ENCODE data around the gene CMTM5.
"Not testable (repeated sequence)": the region's sequence is repeated elsewhere in the genome, so short reads cannot be mapped to it uniquely, and the experiment has no call there.

The CMTM5 gene

GRCh38 chr14:23400496-23401149 lies 23.8 kb downstream of the CMTM5 start:
- not testable (repeated sequence) for DNase-seq

GRCh38 chr14:23401291-23401690 lies 24.4 kb downstream of the CMTM5 start:
- DNase-seq, result no peak

DNA sequence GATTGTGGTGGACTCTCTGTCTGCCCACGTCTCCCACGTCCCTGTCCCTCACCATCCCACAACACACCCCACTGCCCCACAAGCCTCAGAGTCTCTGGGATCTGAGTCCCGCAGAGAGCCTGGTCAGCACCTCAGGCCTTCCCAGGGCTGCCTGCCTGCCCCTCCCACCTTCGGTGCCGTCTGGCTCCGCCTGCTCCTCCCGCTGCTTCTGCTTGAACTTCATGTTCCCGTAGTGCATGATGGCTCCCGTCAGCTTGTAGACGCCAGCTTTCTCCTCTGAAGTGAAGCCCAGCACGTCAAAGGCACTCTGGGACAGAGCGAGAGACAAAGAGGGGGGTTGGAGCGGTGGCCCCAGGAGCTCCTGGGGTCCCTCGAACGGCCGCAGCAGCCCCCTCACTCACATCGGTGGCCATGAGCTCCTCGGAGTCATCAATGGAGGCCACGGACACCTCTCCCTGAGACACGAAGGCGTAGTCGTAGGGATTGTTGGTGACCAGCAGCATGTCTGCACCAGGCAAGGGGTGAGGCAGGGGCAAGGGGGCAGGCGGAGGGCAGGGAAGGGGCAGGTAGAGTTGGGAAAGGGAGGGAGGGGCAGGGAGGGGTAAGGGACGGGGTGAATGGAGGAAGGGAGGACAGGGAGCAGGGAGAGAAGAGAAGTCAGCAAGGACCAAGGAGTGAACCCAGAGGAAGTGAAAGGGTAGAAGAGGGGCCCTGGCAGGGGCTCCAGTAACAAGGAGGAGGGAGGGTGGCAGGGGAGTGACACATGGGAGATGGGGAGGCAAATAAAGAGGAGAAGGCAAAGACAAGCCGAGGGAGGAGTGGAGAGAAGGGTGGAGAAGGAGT lies 25.7 kb downstream of the CMTM5 start:
- DNase-seq, result no peak

DNA sequence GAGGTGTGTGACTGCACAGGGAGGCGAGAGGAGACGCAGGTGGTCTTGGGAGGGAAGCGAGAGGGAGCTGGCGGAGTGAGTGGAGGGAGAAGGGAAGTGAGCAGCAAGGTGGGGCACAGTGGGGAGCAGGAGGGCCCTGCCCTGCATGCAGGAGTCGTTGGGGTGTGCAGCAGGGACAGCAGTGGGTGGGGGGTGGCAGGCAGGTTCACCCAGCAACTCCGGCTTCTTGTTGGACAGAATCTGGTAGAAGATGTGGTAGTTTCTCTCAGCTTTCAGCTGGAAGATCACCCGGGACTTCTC lies 26.2 kb downstream of the CMTM5 start:
- peak in 1 of 2 experiments; percentile 3 for DNase-seq

DNA sequence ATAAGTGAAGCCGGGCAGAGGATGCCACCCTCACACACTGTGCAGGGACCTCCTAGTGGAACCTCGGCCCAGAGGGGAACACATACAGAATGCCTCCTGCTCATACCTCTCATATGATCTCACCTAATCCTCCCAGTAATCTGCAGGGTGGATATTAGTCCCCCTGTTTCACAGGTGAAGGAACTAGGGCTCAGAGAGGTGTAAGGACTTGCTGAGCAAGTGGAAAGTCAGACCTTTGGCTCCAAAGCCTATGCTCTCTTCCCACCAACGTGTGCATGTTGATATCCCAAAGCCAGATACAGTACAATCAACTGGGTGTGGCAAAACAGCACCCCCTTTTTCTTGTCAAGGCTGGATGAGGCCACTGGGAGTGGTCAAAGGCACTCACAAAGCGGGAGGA lies 27.1 kb downstream of the CMTM5 start:
- no peak for DNase-seq

- DNase-seq, result no peak
These were observed 27.6 kb downstream of the CMTM5 start for GRCh38 chr14:23404331-23404900.

DNA sequence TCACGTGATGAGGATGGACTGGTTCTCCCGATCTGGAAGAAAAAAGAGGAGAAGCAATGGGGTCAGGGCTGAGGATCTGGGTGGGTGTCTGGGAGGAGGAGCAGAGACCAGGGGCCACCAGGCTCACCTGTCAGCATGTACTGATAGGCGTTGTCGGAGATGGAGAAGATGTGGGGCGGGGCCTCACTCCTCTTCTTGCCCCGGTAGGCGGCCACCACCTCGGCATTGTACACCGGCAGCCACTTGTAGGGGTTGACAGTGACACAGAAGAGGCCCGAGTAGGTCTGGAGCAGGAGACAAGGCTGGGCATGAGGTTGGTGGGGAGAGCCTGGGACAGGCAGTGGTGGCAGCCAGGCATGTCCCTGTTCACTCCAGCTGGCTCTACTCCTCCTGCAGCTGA lies 28.2 kb downstream of the CMTM5 start:
- DNase-seq, result no peak

GRCh38 chr14:23405516-23406025 lies 28.7 kb downstream of the CMTM5 start:
- DNase-seq, result no peak

- no peak for DNase-seq
These were observed 29.4 kb downstream of the CMTM5 start for GRCh38 chr14:23406244-23406643.

DNA sequence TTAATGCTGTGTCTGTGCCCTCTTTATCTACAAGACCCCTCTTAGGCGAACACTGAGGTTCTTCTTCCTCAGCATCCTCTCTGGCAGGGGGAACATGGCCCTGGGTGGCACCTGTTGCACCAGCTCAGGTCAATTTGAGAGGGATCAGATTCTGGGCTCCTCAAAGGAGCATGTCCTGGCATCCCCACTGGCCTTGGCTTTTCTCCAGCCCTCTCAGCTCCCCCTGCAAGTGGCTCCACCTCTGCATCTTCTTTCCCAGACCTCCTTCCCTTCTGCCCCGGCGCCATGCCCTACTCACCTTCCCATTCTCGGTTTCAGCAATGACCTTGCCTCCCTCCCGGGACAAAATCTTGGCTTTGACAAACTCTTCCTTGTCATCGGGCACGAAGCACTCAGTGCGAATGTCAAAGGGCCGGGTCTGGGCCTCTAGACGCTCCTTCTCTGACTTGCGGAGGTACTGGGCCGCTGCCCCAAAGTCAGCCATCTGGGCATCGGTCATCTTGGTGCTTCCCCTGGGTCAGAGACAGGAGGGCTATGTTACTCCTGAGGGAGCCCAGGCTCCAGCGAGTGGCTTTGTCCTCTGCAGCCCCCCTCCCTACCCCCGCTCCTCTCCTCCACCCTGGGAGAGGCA lies 30.0 kb downstream of the CMTM5 start:
- no peak for DNase-seq

- no peak for DNase-seq
These were observed 30.9 kb downstream of the CMTM5 start, which contains the start of gene MYH6 for GRCh38 chr14:23407516-23408306. Gene MYH6 (minus strand): TSS chr14:23408273. CDS start chr14:23407223, 1,050 bp downstream.

DNA sequence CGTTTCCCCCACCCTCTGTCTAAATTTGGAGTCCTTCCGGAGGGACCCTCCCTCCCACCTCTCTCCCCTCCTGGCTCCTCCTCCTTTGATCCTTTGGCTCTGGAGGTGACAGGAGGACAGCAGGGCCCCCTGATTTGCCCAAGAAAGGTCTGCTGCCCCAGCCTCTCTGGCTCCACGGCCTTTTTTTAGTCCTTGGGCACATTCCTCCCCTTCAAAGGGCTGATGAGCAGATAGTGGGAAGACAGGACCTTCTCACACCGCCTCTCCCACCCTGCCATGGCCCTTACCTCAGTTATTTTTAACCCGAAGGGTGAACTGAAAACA lies 31.4 kb downstream of the CMTM5 start:
- DNase-seq, result no peak

DNA sequence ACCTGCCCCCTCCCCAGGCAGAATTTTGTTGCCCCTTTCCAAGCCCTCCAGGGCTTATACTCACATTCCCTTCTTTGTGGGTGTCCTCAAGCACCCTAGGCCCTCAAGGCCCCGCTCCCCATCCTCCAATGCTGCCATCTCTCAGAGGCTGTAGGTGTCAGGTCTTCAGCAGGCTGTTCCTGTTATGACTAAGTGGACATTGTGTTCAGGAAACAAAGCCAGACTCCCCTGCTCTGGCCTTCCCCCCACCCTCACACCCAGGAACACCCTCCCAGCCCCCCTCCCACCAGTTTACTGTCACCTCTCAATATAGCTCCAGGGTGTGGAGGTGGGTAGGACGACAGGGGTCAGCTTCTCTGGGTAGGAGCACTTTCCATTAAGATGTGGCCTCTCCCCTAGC lies 32.6 kb downstream of the CMTM5 start:
- DNase-seq, result no peak

- no peak for DNase-seq
These were observed 33.3 kb downstream of the CMTM5 start for GRCh38 chr14:23409966-23410635.

DNA sequence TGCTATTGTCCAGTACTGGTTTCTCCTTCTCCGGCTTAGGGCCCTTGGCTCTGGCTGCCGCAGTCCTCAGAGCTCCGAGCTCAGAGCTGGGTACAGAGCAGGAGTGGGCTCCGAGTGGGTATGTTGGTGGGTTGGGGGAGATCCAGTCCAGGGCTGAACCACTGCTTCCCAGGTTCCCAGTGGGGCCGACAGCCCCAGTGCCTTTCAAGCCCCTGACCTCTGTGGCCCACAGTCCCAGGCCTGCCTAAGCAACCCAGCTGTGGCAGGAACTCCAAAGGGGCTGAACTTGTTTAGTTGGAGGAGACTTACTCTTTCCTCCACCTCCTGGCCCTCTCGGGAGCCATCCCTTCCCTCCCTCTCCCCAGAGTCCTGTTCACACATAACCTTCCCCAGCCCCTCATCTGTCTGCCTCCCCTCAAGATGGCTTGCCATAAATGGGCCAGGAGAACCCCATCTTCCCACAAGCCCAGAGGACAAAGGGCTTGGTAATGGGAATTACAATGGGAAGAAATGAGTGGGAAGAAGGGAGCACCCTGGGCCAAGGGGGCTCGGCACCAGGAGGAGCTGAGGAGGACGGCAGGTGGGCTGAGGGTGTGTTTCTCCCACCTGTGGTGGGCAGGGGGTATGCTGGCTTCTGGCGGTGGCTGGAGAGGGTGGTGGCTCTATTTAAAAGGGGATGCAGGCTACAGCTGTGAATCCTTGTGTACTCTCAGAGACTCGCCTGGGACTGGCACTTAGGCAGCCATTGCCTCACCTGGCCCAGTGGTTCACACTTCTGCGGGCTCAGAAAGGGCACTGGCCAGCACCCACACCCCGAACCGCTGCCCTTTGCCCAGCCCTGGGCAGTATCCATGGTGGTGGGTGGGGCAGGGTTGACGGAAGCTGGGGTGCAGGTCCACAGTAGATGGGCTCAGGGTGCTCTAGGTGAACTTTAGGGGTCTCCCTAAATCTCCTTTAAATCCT lies 35.0 kb downstream of the CMTM5 start:
- no peak for DNase-seq

GRCh38 chr14:23413681-23414080 lies 36.8 kb downstream of the CMTM5 start:
- no peak for DNase-seq

GRCh38 chr14:23414254-23414653 lies 37.4 kb downstream of the CMTM5 start:
- DNase-seq, result no peak

- DNase-seq, result no peak
These were observed 38.3 kb downstream of the CMTM5 start for GRCh38 chr14:23414906-23415820.

DNA sequence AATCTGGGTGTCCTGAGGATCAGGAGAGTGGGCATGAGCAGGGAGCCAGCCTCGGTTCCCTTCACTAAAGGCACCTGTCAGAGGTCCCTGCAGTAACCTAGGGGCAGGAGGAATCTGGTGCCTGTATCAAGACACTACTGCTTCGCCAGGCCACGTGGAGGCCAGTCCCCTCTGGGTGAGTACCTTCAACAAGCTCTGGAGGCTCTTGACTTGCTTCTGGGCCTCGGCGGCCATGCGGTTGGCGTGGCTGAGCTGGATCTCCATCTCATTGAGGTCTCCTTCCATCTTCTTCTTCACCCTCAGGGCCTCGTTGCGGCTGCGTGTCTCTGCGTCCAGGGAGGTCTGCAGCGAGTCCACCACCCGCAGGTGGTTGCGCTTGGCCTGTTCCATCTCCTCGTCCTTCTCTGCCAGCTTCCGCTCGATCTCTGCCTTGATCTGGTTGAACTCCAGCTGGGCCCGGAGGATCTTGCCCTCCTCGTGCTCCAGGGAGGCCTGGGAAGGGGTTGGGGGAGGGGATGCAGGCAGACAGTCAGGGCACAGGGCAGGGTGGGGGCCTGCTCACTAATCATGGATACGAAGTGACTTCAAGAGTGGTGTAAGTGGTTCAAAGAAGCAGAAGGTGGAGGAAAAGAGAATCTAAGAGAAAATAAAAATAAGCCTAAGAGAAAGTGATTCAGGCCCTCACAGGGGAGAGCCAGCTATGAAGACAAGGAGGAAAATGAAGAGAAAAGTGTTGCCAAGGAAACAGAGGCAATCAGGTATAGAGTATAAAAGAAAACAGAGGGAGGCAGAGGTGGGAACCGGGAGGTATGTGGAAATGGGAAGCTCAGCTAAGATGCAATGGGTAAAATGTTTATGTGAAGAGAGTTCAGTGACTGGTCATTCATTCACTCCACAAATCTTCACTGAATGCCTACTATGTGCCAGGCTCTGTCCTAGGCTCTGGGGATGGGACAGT lies 39.3 kb downstream of the CMTM5 start:
- DNase-seq, result no peak

Data from SW 1271 (cell line).